Measurements from ENCODE around the gene XCL1. TPM values are rescaled to one million over a fixed set of nuclear protein-coding genes. Genes with fewer than 3 reads are reported as not detected.

Gene XCL1
- total and polyA plus RNA-seq, 2 donors (not counting 3 experiments of a cell fraction or from before 2014, with no cell fraction given) = not detected

DNA sequence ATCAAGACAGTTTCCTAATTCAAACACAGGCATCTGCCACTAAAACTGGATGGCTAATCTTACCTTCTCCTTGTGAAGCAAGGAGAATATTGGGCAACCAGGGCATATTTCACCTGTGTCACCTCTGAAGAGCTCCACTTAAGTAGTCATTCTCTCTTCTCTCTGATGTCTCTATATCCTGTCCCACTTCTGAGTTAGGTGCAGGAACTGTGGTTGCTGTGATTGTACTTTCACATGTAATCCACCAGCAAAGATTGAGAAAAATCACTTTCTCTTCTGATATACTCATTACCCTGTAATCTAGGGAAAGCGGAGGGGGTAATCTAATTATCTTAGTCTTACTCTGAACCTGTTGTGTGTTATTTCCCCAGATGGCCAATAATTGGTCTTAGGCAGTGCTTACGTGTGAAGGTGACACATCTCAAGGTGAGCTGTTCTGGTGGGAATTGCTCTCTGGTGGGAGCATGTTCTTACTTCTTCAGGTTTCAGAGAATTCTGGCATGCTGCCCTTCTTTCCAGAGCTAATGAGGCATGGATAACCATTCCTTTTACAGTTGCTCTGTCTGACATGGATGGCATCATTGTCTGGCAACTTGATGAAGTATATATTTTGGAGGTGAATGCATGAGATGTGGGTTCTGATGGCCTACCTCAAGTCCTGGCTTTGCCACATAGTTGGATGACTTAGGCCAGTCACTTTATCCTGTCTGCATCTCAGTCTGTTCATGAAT is 44.6 kb upstream of the XCL1 start:
- ChIA-PET POLR2A (no interaction called here), CTCF (no interaction called here)
- no peaks in the 10 kb centered on the region for H4K20me1 ChIP-seq (replicated peaks; ENCODE audit: control insufficient read depth, extremely low read depth, insufficient read depth, low read length)
- H3K9me1 ChIP-seq (replicated peaks; ENCODE audit: control insufficient read depth, extremely low read depth, insufficient read depth, low read length) = no peaks in the 10 kb centered on the region
- FAIRE-seq = no peak
- dilution Hi-C loops (cut with MboI; ENCODE audit: extremely low pct_ligation_motif_present, low sequenced_read_pairs) = no loop called here
- no peak overlapping the region for H3K4me2 ChIP-seq (ENCODE audit: insufficient read depth, low read length)
- H3K4me3 ChIP-seq (replicated peaks in 1 of 3; ENCODE audit: insufficient read depth in 1 of 3, low read depth in 1 of 3, low read length in 3 of 3) = no peak overlapping the region
- H2AFZ ChIP-seq (ENCODE audit: low read depth, low read length) = no peak overlapping the region
- intact Hi-C loops (cut with micrococcal nuclease) = loop anchor here (5.0 kb wide), 1 partner anchor 46 kb away; the partner anchor contains the start of gene XCL1
- no peak overlapping the region for H3K27ac ChIP-seq (ENCODE audit: insufficient read depth, low read depth, low read length)
- no peaks in the 10 kb centered on the region for H3K4me1 ChIP-seq (ENCODE audit: control insufficient read depth, extremely low read depth, insufficient read depth, low read length)
- no peaks in the 10 kb centered on the region for H3K79me2 ChIP-seq (ENCODE audit: control insufficient read depth, insufficient read depth, low read length)
- H3K9ac ChIP-seq (replicated peaks; ENCODE audit: extremely low read depth, insufficient read depth, low read length) = no peak overlapping the region
- TF ChIP-seq EZH2 (IDR thresholded peaks at IDR 0.05; ENCODE audit: borderline replicate concordance, low read depth, low read length, severe bottlenecking) (no peak), POLR2A (IDR thresholded peaks at IDR 0.05; ENCODE audit: low read depth, low read length) (no peak), JUN (IDR thresholded peaks at IDR 0.05; ENCODE audit: borderline replicate concordance, insufficient read depth, insufficient read length, low read depth) (no peak), POLR2AphosphoS5 (IDR thresholded peaks at IDR 0.05; ENCODE audit: insufficient read depth, low read depth, low read length) (no peak), FOS (IDR thresholded peaks at IDR 0.05; ENCODE audit: borderline replicate concordance, insufficient read depth, low read length) (no peak), MYC (IDR thresholded peaks at IDR 0.05; ENCODE audit: low read depth, low read length) (no peak), GATA2 (IDR thresholded peaks at IDR 0.05; ENCODE audit: insufficient read depth, insufficient read length, low read depth, low read length) (no peak), MAX (IDR thresholded peaks at IDR 0.05; ENCODE audit: insufficient read depth, insufficient read length) (no peak)
- TF ChIP-seq, protein P1, sequence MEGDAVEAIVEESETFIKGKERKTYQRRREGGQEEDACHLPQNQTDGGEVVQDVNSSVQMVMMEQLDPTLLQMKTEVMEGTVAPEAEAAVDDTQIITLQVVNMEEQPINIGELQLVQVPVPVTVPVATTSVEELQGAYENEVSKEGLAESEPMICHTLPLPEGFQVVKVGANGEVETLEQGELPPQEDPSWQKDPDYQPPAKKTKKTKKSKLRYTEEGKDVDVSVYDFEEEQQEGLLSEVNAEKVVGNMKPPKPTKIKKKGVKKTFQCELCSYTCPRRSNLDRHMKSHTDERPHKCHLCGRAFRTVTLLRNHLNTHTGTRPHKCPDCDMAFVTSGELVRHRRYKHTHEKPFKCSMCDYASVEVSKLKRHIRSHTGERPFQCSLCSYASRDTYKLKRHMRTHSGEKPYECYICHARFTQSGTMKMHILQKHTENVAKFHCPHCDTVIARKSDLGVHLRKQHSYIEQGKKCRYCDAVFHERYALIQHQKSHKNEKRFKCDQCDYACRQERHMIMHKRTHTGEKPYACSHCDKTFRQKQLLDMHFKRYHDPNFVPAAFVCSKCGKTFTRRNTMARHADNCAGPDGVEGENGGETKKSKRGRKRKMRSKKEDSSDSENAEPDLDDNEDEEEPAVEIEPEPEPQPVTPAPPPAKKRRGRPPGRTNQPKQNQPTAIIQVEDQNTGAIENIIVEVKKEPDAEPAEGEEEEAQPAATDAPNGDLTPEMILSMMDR (IDR thresholded peaks at IDR 0.05; ENCODE audit: extremely low read depth in 1 of 2, insufficient read depth in 1 of 2, low read depth in 1 of 2, low read length in 2 of 2) = no peak
- no TSS peak for BruUV-seq (replicated peaks)
- H3K27me3 ChIP-seq (ENCODE audit: control insufficient read depth in 2 of 2, insufficient read depth in 2 of 2, low read length in 2 of 2) = no peaks in the 10 kb centered on the region
- DNase-seq (ENCODE audit: low read depth, low spot score) = no peak
- H3K9me3 ChIP-seq (replicated peaks; ENCODE audit: control insufficient read depth, insufficient read depth, low read length) = no peaks in the 10 kb centered on the region
- H3K36me3 ChIP-seq (ENCODE audit: control insufficient read depth in 2 of 2, extremely low read depth in 1 of 2, insufficient read depth in 2 of 2, low read length in 2 of 2) = no peaks in the 10 kb centered on the region

Measured in endothelial cell of umbilical vein (primary cell).